ENCODE results near the gene LMTK3. TPM values are rescaled to one million over a fixed set of nuclear protein-coding genes. Genes with fewer than 3 reads are reported as not detected.
"Not testable (repeated sequence)": the region's sequence is repeated elsewhere in the genome, so short reads cannot be mapped to it uniquely, and the experiment has no call there.

Gene LMTK3
- total RNA-seq, 1 donor from 2014 or later, result 0.13 TPM

DNA sequence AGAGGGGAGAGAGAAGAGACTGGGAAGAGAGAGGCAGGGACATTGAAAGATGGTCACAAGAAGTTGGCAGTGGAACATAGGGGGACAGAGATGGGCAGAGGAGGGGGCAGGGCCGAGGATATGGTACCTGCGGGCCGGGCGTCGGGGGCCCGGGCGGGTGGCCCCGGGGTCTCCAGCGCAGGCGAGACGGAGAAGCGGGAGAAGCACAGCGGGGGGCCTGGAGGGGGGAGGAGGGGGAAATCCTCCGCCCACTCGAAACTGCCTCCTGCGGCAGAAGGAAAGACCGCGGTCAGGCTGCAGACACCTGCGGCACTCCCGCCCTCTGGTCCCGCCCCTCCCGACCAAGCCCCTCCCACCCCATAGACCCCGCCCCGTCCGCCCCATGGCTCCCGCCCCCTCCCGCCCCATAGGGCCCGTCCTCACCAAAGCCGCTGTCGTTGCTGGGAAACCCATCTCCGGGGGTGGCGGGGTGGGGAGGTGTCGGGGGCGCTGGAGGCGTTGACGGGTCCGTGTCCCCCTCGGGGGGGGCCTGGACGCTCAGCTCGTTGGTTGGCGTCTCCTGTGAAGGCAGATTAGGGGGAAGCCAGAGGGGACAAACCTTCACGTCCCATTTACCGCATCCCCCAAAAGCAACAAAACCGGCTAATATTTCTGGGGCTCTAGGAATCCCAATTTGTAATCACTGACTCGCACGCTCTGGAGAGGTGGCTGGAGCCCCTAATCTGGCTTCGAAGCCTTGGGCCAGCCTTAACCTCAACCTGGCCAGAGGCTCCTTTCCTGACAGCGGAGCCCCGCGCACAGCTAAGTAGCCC, 20.4 kb downstream of the LMTK3 start:
- DNase-seq (ENCODE audit: low read depth in 2 of 2), result no peak

GRCh38 chr19:48489608-48490216, 21.9 kb downstream of the LMTK3 start:
- peak in 1 of 2 donors; percentile 65 for DNase-seq (ENCODE audit: low read depth in 2 of 2)

DNA sequence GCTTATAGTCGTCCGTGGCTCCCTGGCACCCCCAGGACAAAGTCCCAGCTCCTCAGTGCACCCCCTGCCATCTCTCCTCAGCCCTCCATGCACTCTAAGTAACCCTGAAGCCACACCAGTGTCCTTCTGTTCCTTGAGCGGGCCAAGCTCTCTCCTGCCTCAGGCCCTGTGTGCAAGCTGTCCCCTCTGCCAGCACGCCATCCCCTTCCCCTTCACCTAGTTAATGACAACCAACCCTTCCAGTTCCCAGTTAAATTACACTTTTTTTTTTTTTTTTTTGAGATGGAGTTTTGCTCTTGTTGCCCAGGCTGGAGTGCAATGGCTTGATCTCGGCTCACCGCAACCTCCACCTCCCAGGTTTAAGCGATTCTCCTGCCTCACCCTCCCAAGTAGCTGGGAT, 23.2 kb downstream of the LMTK3 start:
- not testable (repeated sequence) for DNase-seq (ENCODE audit: low read depth in 2 of 2)

GRCh38 chr19:48487948-48488347, 23.7 kb downstream of the LMTK3 start:
- peak in 1 of 2 donors; percentile 53 for DNase-seq (ENCODE audit: low read depth in 2 of 2)

GRCh38 chr19:48487544-48487943, 24.1 kb downstream of the LMTK3 start:
- DNase-seq (ENCODE audit: low read depth in 2 of 2), result no peak

GRCh38 chr19:48486706-48487105, 24.9 kb downstream of the LMTK3 start:
- not testable (repeated sequence) for DNase-seq (ENCODE audit: low read depth in 2 of 2)

GRCh38 chr19:48484931-48485612, 26.6 kb downstream of the LMTK3 start:
- no peak for DNase-seq (ENCODE audit: low read depth in 2 of 2)

- no peak for DNase-seq (ENCODE audit: low read depth in 2 of 2)
These were observed 27.3 kb downstream of the LMTK3 start for GRCh38 chr19:48484247-48484893.

- DNase-seq (ENCODE audit: low read depth in 2 of 2), result no peak
These were observed 28.3 kb downstream of the LMTK3 start for GRCh38 chr19:48483301-48483700.

DNA sequence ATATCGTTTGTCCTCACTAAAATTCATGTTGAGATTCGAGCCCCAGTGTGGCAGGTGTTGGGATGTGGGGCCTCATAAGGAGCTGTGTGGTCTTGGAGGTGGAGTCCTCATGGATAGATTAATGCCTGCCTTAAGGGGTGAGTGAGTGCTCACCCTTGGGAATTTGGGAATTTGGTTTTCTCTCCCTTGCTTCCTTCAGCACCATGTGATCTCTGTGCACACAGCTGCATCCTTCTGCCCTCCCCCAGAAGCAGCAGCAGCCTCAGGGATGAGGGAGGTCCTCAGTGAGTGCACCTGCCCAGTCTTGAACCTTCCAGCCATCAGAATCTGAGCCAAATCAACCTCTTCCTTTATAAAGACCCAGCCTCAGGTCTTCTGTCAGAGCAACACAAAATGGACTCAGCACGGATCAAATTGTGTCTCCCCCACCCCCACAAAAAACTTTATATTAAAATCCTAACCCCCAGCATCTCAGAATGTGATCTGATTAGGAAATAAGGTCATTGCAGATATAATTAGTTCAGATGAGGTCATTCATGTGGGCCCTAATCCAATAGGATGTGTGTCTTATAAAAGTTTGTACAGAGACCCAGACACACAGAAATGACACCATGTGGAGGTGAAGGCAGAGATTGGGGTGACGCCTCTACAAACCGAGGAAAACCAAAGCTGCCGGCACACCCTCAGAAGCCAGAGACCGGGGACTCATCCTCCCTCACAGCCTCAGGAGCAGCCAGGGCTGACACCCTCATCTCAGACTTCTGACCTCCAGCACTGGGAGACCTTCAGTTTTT, 29.6 kb downstream of the LMTK3 start:
- DNase-seq (ENCODE audit: low read depth in 2 of 2), result no peak

GRCh38 chr19:48480558-48481500, 30.8 kb downstream of the LMTK3 start:
- peak in 1 of 2 donors; percentile 47 for DNase-seq (ENCODE audit: low read depth in 2 of 2)

GRCh38 chr19:48480183-48480557, 31.5 kb downstream of the LMTK3 start:
- peak in 1 of 2 donors; percentile 43 for DNase-seq (ENCODE audit: low read depth in 2 of 2)

GRCh38 chr19:48479686-48480085, 31.9 kb downstream of the LMTK3 start:
- no peak for DNase-seq (ENCODE audit: low read depth in 2 of 2)

DNA sequence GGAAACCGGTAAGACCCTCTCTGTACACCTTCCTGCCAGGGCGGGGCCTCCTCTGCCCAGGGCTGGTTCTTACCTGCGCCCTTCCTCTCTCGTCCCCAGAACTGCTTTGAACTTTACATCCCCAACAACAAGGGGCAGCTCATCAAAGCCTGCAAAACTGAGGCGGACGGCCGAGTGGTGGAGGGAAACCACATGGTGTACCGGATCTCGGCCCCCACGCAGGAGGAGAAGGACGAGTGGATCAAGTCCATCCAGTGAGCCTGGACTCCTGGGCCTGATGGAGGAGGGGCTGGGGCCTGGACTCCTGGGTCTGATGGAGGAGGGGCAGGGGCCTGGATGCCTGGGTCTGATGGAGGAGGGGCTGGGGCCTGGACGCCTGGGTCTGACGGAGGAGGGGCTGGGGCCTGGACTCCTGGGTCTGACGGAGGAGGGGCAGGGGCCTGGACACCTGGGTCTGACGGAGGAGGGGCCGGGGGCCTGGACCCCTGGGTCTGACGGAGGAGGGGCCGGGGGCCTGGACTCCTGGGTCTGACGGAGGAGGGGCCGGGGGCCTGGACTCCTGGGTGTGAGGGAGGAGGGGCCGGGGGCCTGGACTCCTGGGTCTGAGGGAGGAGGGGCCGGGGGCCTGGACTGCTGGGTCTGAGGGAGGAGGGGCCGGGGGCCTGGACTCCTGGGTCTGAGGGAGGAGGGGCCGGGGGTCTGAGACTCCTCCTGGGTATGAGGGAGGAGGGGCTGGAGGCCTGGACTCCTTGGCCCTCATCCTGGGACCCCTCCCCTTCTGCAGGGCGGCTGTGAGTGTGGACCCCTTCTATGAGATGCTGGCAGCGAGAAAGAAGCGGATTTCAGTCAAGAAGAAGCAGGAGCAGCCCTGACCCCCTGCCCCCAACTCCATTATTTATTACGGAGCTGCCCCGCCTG, 33.0 kb downstream of the LMTK3 start:
- DNase-seq (ENCODE audit: low read depth in 2 of 2), result no peak

DNA sequence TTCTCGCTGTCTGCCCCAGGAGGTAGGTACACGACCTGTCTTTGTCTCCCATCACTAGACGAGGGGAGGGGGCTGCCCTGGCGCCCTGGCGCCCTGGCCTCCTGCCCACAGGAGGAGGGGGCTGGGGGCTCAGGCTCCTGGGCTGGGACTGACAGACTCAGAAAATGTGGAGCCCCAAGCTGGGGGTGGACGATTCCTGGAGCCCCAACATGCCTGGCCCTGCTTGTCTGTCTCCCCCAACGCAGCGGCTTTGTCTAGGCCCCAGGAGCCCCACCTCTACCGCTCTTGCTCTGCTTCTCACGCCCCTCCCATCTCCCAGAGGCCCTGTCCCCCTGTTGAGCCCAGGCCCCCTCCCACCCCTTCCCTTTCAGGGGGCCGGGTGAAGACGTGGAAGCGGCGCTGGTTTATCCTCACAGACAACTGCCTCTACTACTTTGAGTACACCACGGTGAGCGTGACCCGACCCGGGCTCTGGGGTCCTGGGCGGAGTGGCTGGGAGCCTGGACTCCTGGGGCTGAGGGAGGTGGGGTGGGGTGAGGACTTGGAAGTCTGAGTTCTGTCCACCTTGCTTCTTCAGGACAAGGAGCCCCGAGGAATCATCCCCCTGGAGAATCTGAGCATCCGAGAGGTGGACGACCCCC, 33.8 kb downstream of the LMTK3 start:
- DNase-seq (ENCODE audit: low read depth in 2 of 2), result no peak

GRCh38 chr19:48477067-48477685, 34.5 kb downstream of the LMTK3 start:
- DNase-seq (ENCODE audit: low read depth in 2 of 2), result no peak

DNA sequence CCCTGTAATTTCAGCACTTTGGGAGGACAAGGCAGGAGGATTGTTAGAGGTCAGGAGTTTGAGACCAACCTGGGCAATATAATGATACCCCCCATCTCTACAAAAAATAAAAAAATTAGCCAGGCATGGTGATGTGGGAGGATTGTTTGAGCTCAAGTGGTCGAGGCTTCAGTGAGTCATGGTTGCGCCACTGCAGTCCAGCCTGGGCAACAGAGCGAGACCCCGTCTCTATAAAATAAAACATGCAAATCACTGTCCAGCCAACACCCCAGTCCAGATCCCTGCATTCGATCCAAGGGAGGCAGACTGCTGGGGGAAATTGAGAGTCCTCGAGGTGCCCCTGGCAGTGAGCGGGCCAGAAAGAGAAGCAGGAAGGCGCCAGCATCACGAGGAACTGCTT, 35.5 kb downstream of the LMTK3 start:
- no peak for DNase-seq (ENCODE audit: low read depth in 2 of 2)

All from dermis microvascular lymphatic vessel endothelial cell (primary cell).